GM10266 (cell line): ENCODE data around the gene S100A1.
"Not testable (repeated sequence)": the region's sequence is repeated elsewhere in the genome, so short reads cannot be mapped to it uniquely, and the experiment has no call there.

Experiments
- DNase-seq: peaks from one replicate; pipeline ENCODE4 v3.0.0; 2012; ENCODE audit errors: extremely low spot score
- CTCF ChIP-seq: IDR thresholded peaks from 2 replicates; pipeline ENCODE4 v1.5.1; 2012; ENCODE audit warnings: mild to moderate bottlenecking, low read depth; ENCODE audit not compliant: control insufficient read depth, insufficient read depth; ENCODE audit errors: missing control alignments

S100A1 gene

GRCh38 chr1:153627715-153628626 lies at the start of gene S100A1:
Gene S100A1, plus strand, starts transcription at chr1:153628434. Its CDS starts 2,088 bp downstream, at chr1:153630522.
- TF ChIP-seq CTCF: no peak
- no peak for DNase-seq

- TF ChIP-seq CTCF: no peak
- no peak for DNase-seq
Measured at GRCh38 chr1:153578490-153578889, 49.7 kb upstream of the S100A1 start.

GRCh38 chr1:153578936-153579335 lies 49.3 kb upstream of the S100A1 start:
- DNase-seq: no peak
- no peak for TF ChIP-seq CTCF

GRCh38 chr1:153582836-153583235 lies 45.4 kb upstream of the S100A1 start:
- DNase-seq: not testable (repeated sequence)

- DNase-seq: not testable (repeated sequence)
Measured at GRCh38 chr1:153583514-153583913, 44.7 kb upstream of the S100A1 start.

- no peak for TF ChIP-seq CTCF
- no peak for DNase-seq
Measured at GRCh38 chr1:153583976-153584375, 44.3 kb upstream of the S100A1 start.

- DNase-seq: no peak
- no peak for TF ChIP-seq CTCF
Measured at GRCh38 chr1:153585006-153585405, 43.2 kb upstream of the S100A1 start.

GRCh38 chr1:153586347-153586746 lies 41.9 kb upstream of the S100A1 start:
- no peak for TF ChIP-seq CTCF

More at GRCh38 chr1:153586347-153586746, 41.9 kb upstream of the S100A1 start:
- DNase-seq: no peak
